ENCODE results near the gene INPP5J. TPM values are rescaled to one million over a fixed set of nuclear protein-coding genes. Genes with fewer than 3 reads are reported as not detected.
A peak's percentile ranks its signal among the peaks of the same experiment; 100 is the strongest.

Gene INPP5J
- total and polyA plus RNA-seq, 10 of the 15 experiments (the other 5 are each of a cell fraction or from before 2014, with no cell fraction given): 0.18 to 2.8 (median 1.5) TPM; not detected in 1

GRCh38 chr22:31083377-31083768 is 39.4 kb upstream of the INPP5J start:
- H3K9ac ChIP-seq (ENCODE audit: control insufficient read depth, insufficient read depth, low read length): no peak overlapping the region
- H3K36me3 ChIP-seq (ENCODE audit: control insufficient read depth in 2 of 2, insufficient read depth in 2 of 2, low read length in 1 of 2): no peaks in the 10 kb centered on the region
- no peaks in the 10 kb centered on the region for H3K27me3 ChIP-seq (replicated peaks in 1 of 2; ENCODE audit: control insufficient read depth in 2 of 2, insufficient read depth in 2 of 2, low read length in 1 of 2)
- FAIRE-seq (no peak), DNase-seq (ENCODE audit: low read depth, low spot score) (no peak), ATAC-seq (no peak)
- no peak overlapping the region; the same call in 1 of the 2 replicates for H3K27ac ChIP-seq (ENCODE audit: control insufficient read depth, insufficient read depth)
- ChIA-PET SMC1A (ENCODE audit: uncharacterized antibody, unreplicated experiment) (interaction anchor here (0.5 to 2.4 kb wide), 9 partner anchors 10 to 448 kb away, joined by 3 to 8 read pairs (median 4); partner anchors contain the start of genes SLC35E4 and TUG1), POLR2A (interaction anchor here (0.9 to 2.6 kb wide), 7 partner anchors 11 to 492 kb away, joined by 3 to 7 read pairs (median 5); partner anchors contain the start of genes PES1 and TUG1), CTCF (interaction anchor here (0.6 to 7.9 kb wide), 18 partner anchors 19 to 450 kb away, joined by 3 to 59 read pairs (median 5); partner anchors contain the start of genes MORC2, SELENOM and TUG1), RAD21 (ENCODE audit: unreplicated experiment) (interaction anchor here (1.0 to 3.9 kb wide), 9 partner anchors 11 to 448 kb away, joined by 3 to 34 read pairs (median 4); partner anchors contain the start of genes MORC2 and TUG1)
- H3K79me2 ChIP-seq (ENCODE audit: control insufficient read depth, insufficient read depth, low read length): peaks cover 11% of the 10 kb centered on the region
- in situ Hi-C loops (cut with MboI) (loop anchor here (5.0 kb wide), 1 partner anchor 116 kb away; the partner anchor contains the start of genes MORC2 and TUG1), intact Hi-C loops (cut with micrococcal nuclease; ENCODE audit: unreplicated experiment) (loop anchor here (1.0 to 10.0 kb wide), 5 partner anchors 111 to 449 kb away; partner anchors contain the start of genes PIK3IP1 and SLC35E4)
- WGBS (ENCODE audit: insufficient coverage, insufficient replicate concordance, low lambda C conversion rate, missing lambda C conversion rate): 89% methylated on average over 3 of the region's 3 CpGs
- H3K4me2 ChIP-seq (ENCODE audit: control insufficient read depth, insufficient read depth): peak overlapping the region; percentile 75
- no peaks in the 10 kb centered on the region for H3K9me3 ChIP-seq (replicated peaks; ENCODE audit: control insufficient read depth, insufficient read depth, low read length)
- H4K20me1 ChIP-seq (ENCODE audit: control insufficient read depth, insufficient read depth): no peaks in the 10 kb centered on the region
- no TSS peak for BruUV-seq (replicated peaks)
- no peak for TF ChIP-seq RAD21 (IDR thresholded peaks at IDR 0.05; ENCODE audit: insufficient read depth, low read depth, low read length)
- TF ChIP-seq TBL1XR1 (IDR thresholded peaks at IDR 0.05; ENCODE audit: low read depth, low read length): no peak
- TF ChIP-seq IRF4 (IDR thresholded peaks at IDR 0.05; ENCODE audit: low read depth, low read length): no peak
- TF ChIP-seq LARP7 (IDR thresholded peaks at IDR 0.05): no peak
- TF ChIP-seq E4F1 (IDR thresholded peaks at IDR 0.05; ENCODE audit: borderline replicate concordance, partially characterized antibody): no peak
- H3K4me1 ChIP-seq (ENCODE audit: control insufficient read depth, insufficient read depth, low read length): peaks cover 28% of the 10 kb centered on the region
- peak overlapping the region; percentile 90 for H3K4me3 ChIP-seq
- H2AFZ ChIP-seq (ENCODE audit: control insufficient read depth, low read depth, low read length): no peak overlapping the region

Data from GM12878 (cell line).